CD8-positive, alpha-beta memory T cell (primary cell): ENCODE results near the gene MNX1. TPM values are rescaled to one million over a fixed set of nuclear protein-coding genes. Genes with fewer than 3 reads are reported as not detected.

Experiments used
- CTCF ChIA-PET: fragments of 350-600 bp; sonication (Branson Sonifier 250); formaldehyde crosslinking; loops from one replicate; lab custom pipeline; 2021; ENCODE audit warnings: antibody characterized with exemption; lab: Charles Lee
- POLR2A ChIA-PET: fragments of 350-600 bp; sonication (Branson Sonifier 250); formaldehyde crosslinking; loops from one replicate; lab custom pipeline; 2021; ENCODE audit warnings: antibody characterized with exemption; lab: Charles Lee
- DNase-seq, 5 donors: peaks; one replicate each; pipeline versions ENCODE4 v3.0.0 to v3.0.0-alpha.2; 2020 to 2022; ENCODE audit warnings: mixed read lengths in 1 of 5
- H3K27ac ChIP-seq: one replicate; pipeline ENCODE4 v1.7.0; 2013; ENCODE audit warnings: low read depth, mild to moderate bottlenecking, low read length, moderate library complexity
- H3K27me3 ChIP-seq: 2 replicates; pipeline ENCODE4 v1.7.0; 2013; ENCODE audit warnings: low read length, mild to moderate bottlenecking; ENCODE audit not compliant: insufficient read depth, poor library complexity, severe bottlenecking
- H3K36me3 ChIP-seq: 2 replicates; pipeline ENCODE4 v1.7.0; 2013; ENCODE audit warnings: mild to moderate bottlenecking, low read length, moderate library complexity; ENCODE audit not compliant: insufficient read depth
- H3K4me1 ChIP-seq: 2 replicates; pipeline ENCODE4 v1.7.0; 2013; ENCODE audit warnings: mild to moderate bottlenecking, low read length, moderate library complexity; ENCODE audit not compliant: insufficient read depth
- H3K4me3 ChIP-seq: 2 replicates; pipeline ENCODE4 v1.7.0; 2013; ENCODE audit warnings: mild to moderate bottlenecking, low read length
- H3K9me3 ChIP-seq: 2 replicates; pipeline ENCODE4 v1.7.0; 2013; ENCODE audit warnings: mild to moderate bottlenecking, low read length
- H3K27ac Mint-ChIP-seq, 8 donors: one replicate each; pipeline ENCODE4 v1.8.0; 2020 to 2021; ENCODE audit warnings: mixed read lengths in 8 of 8, mild to moderate bottlenecking in 6 of 8, inconsistent platforms in 3 of 8, moderate library complexity in 3 of 8
- H3K27me3 Mint-ChIP-seq, 2 donors: one replicate each; pipeline ENCODE4 v1.8.0; 2020 to 2021; ENCODE audit warnings: mixed read lengths in 2 of 2, mild to moderate bottlenecking in 1 of 2, moderate library complexity in 1 of 2
- H3K36me3 Mint-ChIP-seq, 3 donors: one replicate each; pipeline ENCODE4 v1.8.0; 2020 to 2021; ENCODE audit warnings: mixed read lengths in 3 of 3, inconsistent platforms in 1 of 3, mild to moderate bottlenecking in 1 of 3
- H3K4me1 Mint-ChIP-seq, 3 donors: one replicate each; pipeline ENCODE4 v1.8.0; 2020 to 2021; ENCODE audit warnings: mixed read lengths in 3 of 3, inconsistent platforms in 1 of 3, mild to moderate bottlenecking in 1 of 3
- H3K4me3 Mint-ChIP-seq, 7 donors: one replicate each; pipeline ENCODE4 v1.8.0; 2020 to 2021; ENCODE audit warnings: mixed read lengths in 7 of 7, mild to moderate bottlenecking in 6 of 7, moderate library complexity in 4 of 7, inconsistent platforms in 2 of 7
- H3K9me3 Mint-ChIP-seq, 5 donors: one replicate each; pipeline ENCODE4 v1.8.0; 2020 to 2022; ENCODE audit warnings: mixed read lengths in 5 of 5, mild to moderate bottlenecking in 3 of 5, moderate library complexity in 2 of 5, inconsistent platforms in 1 of 5
- polyA plus RNA-seq: library from polyadenylated mRNA; unstranded; fragments of 300-500 nt; fragmentation: Illumina TruSeq; gene quantifications from one replicate; pipeline ENCODE4 v1.2.3, GENCODE V29; 2021
- total RNA-seq, 2 experiments: library from RNA; stranded (reverse); gene quantifications; one replicate each; pipeline ENCODE4 v1.2.3, GENCODE V29; 2021

The MNX1 gene
- total and polyA plus RNA-seq, 3 experiments from 2014 or later: not detected

GRCh38 chr7:156954941-156955340 lies 55.5 kb downstream of the MNX1 start:
- H3K36me3 Mint-ChIP-seq: peaks cover 0 to 71% (median 27%) of the 10 kb centered on the region in 3 donors
- Histone ChIP-seq H3K36me3 (peaks cover 39% of the 10 kb centered on the region), H3K4me3 (no peak overlapping the region), H3K27ac (no peak overlapping the region), H3K27me3 (no peaks in the 10 kb centered on the region), H3K9me3 (no peaks in the 10 kb centered on the region), H3K4me1 (peaks cover 21% of the 10 kb centered on the region)
- no peak overlapping the region for H3K27ac Mint-ChIP-seq
- peaks cover 26 to 42% (median 27%) of the 10 kb centered on the region in 3 donors for H3K4me1 Mint-ChIP-seq
- H3K9me3 Mint-ChIP-seq: no peaks in the 10 kb centered on the region
- CTCF ChIA-PET: no interaction called here
- H3K27me3 Mint-ChIP-seq: no peaks in the 10 kb centered on the region
- POLR2A ChIA-PET: no interaction called here
- no peak for DNase-seq
- peak overlapping the region in 1 of 7 donors; percentile 54 for H3K4me3 Mint-ChIP-seq

Other genes with a start within 250 kb of the MNX1 start
- 10 to 100 TPM; 49.2 to 51.9 TPM for gene LMBR1, start 117.5 kb downstream of the MNX1 start, total RNA-seq
- gene LMBR1, start 117.5 kb downstream of the MNX1 start, polyA plus RNA-seq: 26.8 TPM
- gene NOM1, start 61.0 kb downstream of the MNX1 start, total RNA-seq: 10 to 100 TPM; 34.2 to 34.3 TPM
- gene NOM1, start 61.0 kb downstream of the MNX1 start, polyA plus RNA-seq: 9.8 TPM
- 10 to 100 TPM; 81.1 to 82.7 TPM for gene UBE3C, start 128.3 kb upstream of the MNX1 start, total RNA-seq
- 30.7 TPM for gene UBE3C, start 128.3 kb upstream of the MNX1 start, polyA plus RNA-seq